ENCODE measurements around the gene MGAT4A. TPM values are rescaled to one million over a fixed set of nuclear protein-coding genes. Genes with fewer than 3 reads are reported as not detected.

MGAT4A gene
- total and polyA plus RNA-seq, 2 of the 13 experiments (the other 11 are each of a cell fraction or from before 2014, with no cell fraction given): 47.2 to 90.9 TPM

- TF ChIP-seq KIAA2018 (CRISPR knock-in tag; IDR thresholded peaks at IDR 0.05; ENCODE audit: borderline replicate concordance) (no peak), ZFP36L1 (CRISPR knock-in tag; IDR thresholded peaks at IDR 0.05) (0 out of 2 replicates have a peak, but pooled peaks have one; percentile 30), ZNF563 (CRISPR knock-in tag; IDR thresholded peaks at IDR 0.05) (0 out of 2 replicates have a peak, but pooled peaks have one; percentile 31), HBP1 (CRISPR knock-in tag; IDR thresholded peaks at IDR 0.05; ENCODE audit: low read depth) (peak; percentile 29; the same call in 1 of the 2 replicates), ZNF761 (CRISPR knock-in tag; conservative IDR thresholded peaks at IDR 0.05) (0 out of 2 replicates have a peak, but pooled peaks have one; percentile 71), TBX2 (CRISPR knock-in tag; IDR thresholded peaks at IDR 0.05; ENCODE audit: borderline replicate concordance) (peak; percentile 49; the same call in 1 of the 2 replicates), ZNF629 (CRISPR knock-in tag; conservative IDR thresholded peaks at IDR 0.05) (peak; percentile 3; the same call in 1 of the 2 replicates), PHF8 (CRISPR knock-in tag; IDR thresholded peaks at IDR 0.05) (peak; percentile 65), FOXA3 (CRISPR knock-in tag; IDR thresholded peaks at IDR 0.05) (no peak; the same call in 1 of the 2 replicates), GATAD2A (CRISPR knock-in tag; IDR thresholded peaks at IDR 0.05) (peak; percentile 43; the same call in 1 of the 2 replicates), ZNF335 (CRISPR knock-in tag; IDR thresholded peaks at IDR 0.05) (0 out of 2 replicates have a peak, but pooled peaks have one; percentile 37), ZNF276 (CRISPR knock-in tag; IDR thresholded peaks at IDR 0.05; ENCODE audit: low read depth) (0 out of 2 replicates have a peak, but pooled peaks have one; percentile 45), KAT7 (CRISPR knock-in tag; IDR thresholded peaks at IDR 0.05; ENCODE audit: borderline replicate concordance) (peak; percentile 94), RBM22 (optimal IDR thresholded peaks at IDR 0.05; ENCODE audit: low read length) (peak; percentile 57), ZNF343 (CRISPR knock-in tag; IDR thresholded peaks at IDR 0.05) (0 out of 2 replicates have a peak, but pooled peaks have one; percentile 56), GATAD1 (CRISPR knock-in tag; IDR thresholded peaks at IDR 0.05) (peak; percentile 53; the same call in 1 of the 2 replicates), REPIN1 (CRISPR knock-in tag; IDR thresholded peaks at IDR 0.05; ENCODE audit: borderline replicate concordance, low read depth) (peak; percentile 65)
These were observed 752 bp downstream of the MGAT4A start (continued) for GRCh38 chr2:98730053-98730706.
